GM23338 (cell line): ENCODE results near the gene ERCC6. TPM values are rescaled to one million over a fixed set of nuclear protein-coding genes. Genes with fewer than 3 reads are reported as not detected.

Source experiments
- ATAC-seq: fragments of 200-7000 bp; cut with Tn5 transposase; 3 replicates; pipeline ENCODE4 v1.9.1; 2020
- DNase-seq: peaks from one replicate; pipeline ENCODE4 v3.0.0-alpha.2; 2015; ENCODE audit warnings: low spot score
- H2AFZ ChIP-seq: fragments of 200-600 bp; sonication (generic); 2 replicates; pipeline ENCODE4 v1.8.0; 2016; ENCODE audit warnings: antibody characterized with exemption, mild to moderate bottlenecking, moderate library complexity
- H3F3A ChIP-seq: fragments of 200-600 bp; sonication (generic); replicated peaks from 2 replicates; pipeline ENCODE4 v1.8.0; 2017; ENCODE audit warnings: antibody characterized with exemption, mixed run types, low read depth
- H3K27ac ChIP-seq: fragments of 200-600 bp; sonication (generic); 2 replicates; pipeline ENCODE4 v1.6.1; 2016; ENCODE audit warnings: low read depth
- H3K27me3 ChIP-seq: fragments of 200-600 bp; sonication (generic); 2 replicates; pipeline ENCODE4 v1.8.0; 2016; ENCODE audit warnings: mild to moderate bottlenecking, mixed run types, moderate library complexity; ENCODE audit not compliant: insufficient read depth
- H3K36me3 ChIP-seq: fragments of 200-600 bp; sonication (generic); 2 replicates; pipeline ENCODE4 v1.8.0; 2016; ENCODE audit warnings: mild to moderate bottlenecking; ENCODE audit not compliant: insufficient read depth
- H3K4me1 ChIP-seq: fragments of 200-600 bp; sonication (generic); 2 replicates; pipeline ENCODE4 v1.8.0; 2016; ENCODE audit warnings: mild to moderate bottlenecking, moderate library complexity; ENCODE audit not compliant: insufficient read depth
- H3K4me2 ChIP-seq: fragments of 200-600 bp; sonication (generic); 2 replicates; pipeline ENCODE4 v1.7.1; 2017; ENCODE audit warnings: mixed run types
- H3K4me3 ChIP-seq: fragments of 200-600 bp; sonication (generic); 2 replicates; pipeline ENCODE4 v1.6.1; 2016; ENCODE audit warnings: mixed run types
- H3K79me2 ChIP-seq: fragments of 200-600 bp; sonication (generic); replicated peaks from 2 replicates; pipeline ENCODE4 v1.8.0; 2017; ENCODE audit warnings: mild to moderate bottlenecking; ENCODE audit not compliant: insufficient read depth
- H3K9me2 ChIP-seq: fragments of 200-600 bp; sonication (generic); 2 replicates; pipeline ENCODE4 v1.8.0; 2017; ENCODE audit not compliant: insufficient read depth
- H4K20me1 ChIP-seq: fragments of 200-600 bp; sonication (generic); replicated peaks from 2 replicates; pipeline ENCODE4 v1.8.0; 2017; ENCODE audit warnings: mild to moderate bottlenecking; ENCODE audit not compliant: insufficient read depth
- H3K27ac Mint-ChIP-seq: 2 replicates; pipeline ENCODE4 v1.8.0; 2020; ENCODE audit warnings: inconsistent platforms, mild to moderate bottlenecking, moderate library complexity, mixed read lengths
- H3K27me3 Mint-ChIP-seq: 3 replicates; pipeline ENCODE4 v1.8.0; 2022; ENCODE audit warnings: low read depth, mild to moderate bottlenecking, moderate library complexity, mixed read lengths, inconsistent platforms; ENCODE audit not compliant: insufficient read depth, poor library complexity
- H3K36me3 Mint-ChIP-seq: 3 replicates; pipeline ENCODE4 v1.8.0; 2021; ENCODE audit warnings: low read depth, mild to moderate bottlenecking, inconsistent platforms, moderate library complexity, mixed read lengths
- H3K4me1 Mint-ChIP-seq: 3 replicates; pipeline ENCODE4 v1.8.0; 2020; ENCODE audit warnings: mild to moderate bottlenecking, inconsistent platforms, mixed read lengths
- H3K4me3 Mint-ChIP-seq: 3 replicates; pipeline ENCODE4 v1.8.0; 2021; ENCODE audit warnings: moderate library complexity, mild to moderate bottlenecking, inconsistent platforms, mixed read lengths
- H3K9me3 Mint-ChIP-seq: 3 replicates; pipeline ENCODE4 v1.8.0; 2020; ENCODE audit warnings: moderate library complexity, mild to moderate bottlenecking, inconsistent platforms, mixed read lengths
- CREB1 ChIP-seq: fragments of 250-450 bp; sonication (Bioruptor Pico); IDR thresholded peaks from 2 replicates; pipeline ENCODE4 v1.5.0; 2020; ENCODE audit warnings: low read depth, mild to moderate bottlenecking, moderate library complexity
- CTCF ChIP-seq, 2 experiments: fragments of 200-600 bp in 1 of 2; sonication (generic) in 1 of 2; conservative IDR thresholded peaks; 2 replicates each; pipeline versions ENCODE4 v1.5.1 to v1.6.1; 2016 to 2017; ENCODE audit warnings: antibody characterized with exemption in 2 of 2, low read depth in 2 of 2, mild to moderate bottlenecking in 2 of 2, moderate library complexity in 1 of 2
- ETS1 ChIP-seq: IDR thresholded peaks from 2 replicates; pipeline ENCODE4 v1.6.1; 2016; ENCODE audit warnings: antibody characterized with exemption
- EZH2phosphoT487 ChIP-seq: fragments of 200-600 bp; sonication (generic); IDR thresholded peaks from one replicate; pipeline ENCODE4 v1.8.1; 2018; ENCODE audit warnings: antibody characterized with exemption; ENCODE audit not compliant: unreplicated experiment
- JUNB ChIP-seq: IDR thresholded peaks from one replicate; pipeline ENCODE4 v1.6.1; 2016; ENCODE audit warnings: antibody characterized with exemption; ENCODE audit not compliant: unreplicated experiment
- NANOG ChIP-seq: IDR thresholded peaks from 2 replicates; pipeline ENCODE4 v1.6.1; 2016; ENCODE audit warnings: antibody characterized with exemption, borderline replicate concordance
- POLR2AphosphoS5 ChIP-seq: IDR thresholded peaks from 2 replicates; pipeline ENCODE4 v1.6.1; 2016; ENCODE audit warnings: antibody characterized with exemption, low read depth
- REST ChIP-seq: IDR thresholded peaks from one replicate; pipeline ENCODE4 v1.6.1; 2018; ENCODE audit warnings: antibody characterized with exemption; ENCODE audit not compliant: unreplicated experiment
- STAT1 ChIP-seq: IDR thresholded peaks from one replicate; pipeline ENCODE4 v1.6.1; 2016; ENCODE audit warnings: antibody characterized with exemption; ENCODE audit not compliant: unreplicated experiment
- ZNF114 ChIP-seq: fragments of 250-450 bp; sonication (Bioruptor Pico); IDR thresholded peaks from 2 replicates; pipeline ENCODE4 v1.5.0; 2020; ENCODE audit warnings: mild to moderate bottlenecking, moderate library complexity
- ZNF331 ChIP-seq: fragments of 250-450 bp; sonication (Bioruptor Pico); IDR thresholded peaks from 2 replicates; pipeline ENCODE4 v1.5.0; 2020; ENCODE audit warnings: low read depth, mild to moderate bottlenecking, moderate library complexity
- ZNF462 ChIP-seq: fragments of 250-450 bp; sonication (Bioruptor Pico); IDR thresholded peaks from 2 replicates; pipeline ENCODE4 v1.5.0; 2020; ENCODE audit warnings: mild to moderate bottlenecking, moderate library complexity
- polyA plus RNA-seq: library from polyadenylated mRNA; unstranded; fragments of >200 nt; fragmentation: Nextera tagmentation; extraction: Ambion mirVana; gene quantifications from 2 replicates; pipeline ENCODE4 v1.2.1, GENCODE V29; 2016
- total RNA-seq: library from RNA; depleted of rRNA; stranded (reverse); fragments of >200 nt; shearing (Covaris generic); gene quantifications from 2 replicates; pipeline ENCODE4 v1.2.3, GENCODE V29; 2014

Gene ERCC6
- total and polyA plus RNA-seq, 2 experiments from 2014 or later: 2.5 to 13.8 TPM

- H3K9me3 Mint-ChIP-seq: no peaks in the 10 kb centered on the region
- H3K27me3 Mint-ChIP-seq: no peaks in the 10 kb centered on the region
- ATAC-seq (no peak), DNase-seq (no peak)
- H3K4me1 Mint-ChIP-seq: peaks cover 21% of the 10 kb centered on the region
- Histone ChIP-seq H2AFZ (no peak overlapping the region), H3K4me2 (no peak overlapping the region), H3K27me3 (no peaks in the 10 kb centered on the region), H3K27ac (no peak overlapping the region), H3K79me2 (no peaks in the 10 kb centered on the region), H3F3A (no peaks in the 10 kb centered on the region), H3K36me3 (no peaks in the 10 kb centered on the region), H3K9me2 (no peaks in the 10 kb centered on the region), H4K20me1 (no peaks in the 10 kb centered on the region), H3K4me1 (peaks cover 31% of the 10 kb centered on the region), H3K4me3 (no peak overlapping the region)
- no peak overlapping the region for H3K27ac Mint-ChIP-seq
- no peaks in the 10 kb centered on the region for H3K36me3 Mint-ChIP-seq
- no peak overlapping the region for H3K4me3 Mint-ChIP-seq
- TF ChIP-seq CTCF (conservative IDR thresholded peaks at IDR 0.05; ENCODE audit: low read depth in 2 of 2): no peak
- no peak for TF ChIP-seq CREB1
- TF ChIP-seq ZNF462 (CRISPR knock-in tag): no peak
- TF ChIP-seq ZNF114 (CRISPR knock-in tag): no peak
- no peak for TF ChIP-seq JUNB
- TF ChIP-seq STAT1: no peak
- TF ChIP-seq POLR2AphosphoS5: no peak
- no peak for TF ChIP-seq REST
- TF ChIP-seq EZH2phosphoT487: no peak
- no peak for TF ChIP-seq ZNF331 (CRISPR knock-in tag)
- TF ChIP-seq ETS1: no peak
- TF ChIP-seq NANOG: no peak
Observed at GRCh38 chr10:49508249-49508648, 30.7 kb downstream of the ERCC6 start.
